ENCODE data around the gene MEIOB. TPM values are rescaled to one million over a fixed set of nuclear protein-coding genes. Genes with fewer than 3 reads are reported as not detected.

The MEIOB gene
- total RNA-seq, 1 donor: not detected

DNA sequence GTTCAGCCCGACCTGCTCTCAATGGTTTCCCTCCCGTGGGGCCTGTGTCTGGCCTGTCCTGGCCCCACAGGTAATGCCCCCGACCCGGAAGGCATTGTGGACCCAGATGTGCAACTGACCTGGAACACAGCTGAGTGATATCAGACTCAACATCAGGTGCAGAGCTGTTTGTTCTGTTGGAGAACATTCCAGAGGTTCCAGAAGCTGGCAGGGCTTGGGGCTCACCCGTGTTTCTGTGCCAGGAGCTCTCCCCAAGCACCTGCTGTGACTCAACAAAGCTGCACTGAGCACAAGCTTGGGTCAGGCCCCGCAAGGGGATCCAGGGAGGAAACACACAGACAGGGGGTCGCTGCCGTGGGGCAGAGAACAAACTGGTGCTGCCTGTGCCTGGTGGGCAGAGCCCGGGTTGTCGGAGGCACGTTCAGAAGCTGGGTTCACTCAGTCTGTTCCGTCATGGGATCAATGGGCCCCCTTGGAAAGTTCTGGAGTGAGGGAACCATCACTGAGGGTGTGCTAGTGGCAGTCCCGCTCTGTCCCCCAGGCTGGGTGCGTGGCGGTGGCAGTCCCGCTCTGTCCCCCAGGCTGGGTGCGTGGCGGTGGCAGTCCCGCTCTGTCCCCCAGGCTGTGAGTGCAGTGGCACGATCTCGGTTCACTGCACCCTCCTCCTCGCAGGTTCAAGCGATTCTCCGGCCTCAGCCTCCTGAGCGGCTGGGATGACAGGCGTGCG lies 24.1 kb upstream of the MEIOB start:
- peaks cover 9% of the 10 kb centered on the region for H3K27me3 ChIP-seq (ENCODE audit: insufficient read depth, low read length)
- H3K27ac ChIP-seq (ENCODE audit: low read depth, low read length): no peak overlapping the region
- H2AFZ ChIP-seq (ENCODE audit: low read length): no peak overlapping the region
- H3K4me3 ChIP-seq (ENCODE audit: insufficient read depth, low read length): no peak overlapping the region
- no peaks in the 10 kb centered on the region for H3K4me1 ChIP-seq (ENCODE audit: insufficient read depth, low read length)
- TF ChIP-seq CTCF (IDR thresholded peaks at IDR 0.05; ENCODE audit: extremely low read depth, low read depth, low read length): no peak
- H4K20me1 ChIP-seq (ENCODE audit: insufficient read depth, low read length): no peaks in the 10 kb centered on the region
- no peak overlapping the region for H3K4me2 ChIP-seq (ENCODE audit: insufficient read depth, low read length)
- H3K9me3 ChIP-seq (ENCODE audit: low read depth, low read length): no peaks in the 10 kb centered on the region
- DNase-seq (ENCODE audit: insufficient read length, low spot score, missing footprints): peak; percentile 27
- H3K36me3 ChIP-seq (ENCODE audit: insufficient read depth, low read length): no peaks in the 10 kb centered on the region
- H3K79me2 ChIP-seq (ENCODE audit: insufficient read depth, low read length): no peaks in the 10 kb centered on the region

DNA sequence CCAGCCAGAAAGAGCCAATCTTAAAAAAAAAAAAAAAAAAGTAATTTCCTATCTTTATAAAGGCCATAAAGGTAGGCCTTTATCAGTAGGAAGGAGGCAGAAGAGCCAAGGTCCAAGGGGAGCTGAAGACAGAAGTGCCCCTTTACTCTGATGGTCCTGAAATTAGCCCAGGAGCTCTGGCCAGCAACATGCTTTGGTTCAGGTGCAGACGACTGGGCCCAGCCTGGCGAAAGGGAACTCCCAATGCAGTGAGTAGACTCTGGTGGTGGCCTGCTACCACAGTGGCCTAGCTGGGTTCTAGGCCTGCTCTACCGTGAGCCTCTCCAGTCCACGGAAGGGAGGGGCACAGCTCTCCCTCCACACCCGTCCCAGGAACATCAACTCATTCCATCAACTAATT lies 23.1 kb upstream of the MEIOB start:
- Histone ChIP-seq H3K27ac (ENCODE audit: low read depth, low read length) (no peak overlapping the region), H3K4me3 (ENCODE audit: insufficient read depth, low read length) (no peak overlapping the region), H3K9me3 (ENCODE audit: low read depth, low read length) (no peaks in the 10 kb centered on the region), H3K36me3 (ENCODE audit: insufficient read depth, low read length) (no peaks in the 10 kb centered on the region), H4K20me1 (ENCODE audit: insufficient read depth, low read length) (no peaks in the 10 kb centered on the region), H2AFZ (ENCODE audit: low read length) (no peak overlapping the region), H3K4me1 (ENCODE audit: insufficient read depth, low read length) (no peaks in the 10 kb centered on the region), H3K4me2 (ENCODE audit: insufficient read depth, low read length) (no peak overlapping the region), H3K79me2 (ENCODE audit: insufficient read depth, low read length) (no peaks in the 10 kb centered on the region), H3K27me3 (ENCODE audit: insufficient read depth, low read length) (peaks cover 9% of the 10 kb centered on the region)
- no peak for TF ChIP-seq CTCF (IDR thresholded peaks at IDR 0.05; ENCODE audit: extremely low read depth, low read depth, low read length)
- DNase-seq (ENCODE audit: insufficient read length, low spot score, missing footprints): peak; percentile 79

- peaks cover 13% of the 10 kb centered on the region for H3K27me3 ChIP-seq (ENCODE audit: insufficient read depth, low read length)
- H2AFZ ChIP-seq (ENCODE audit: low read length): no peak overlapping the region
- H3K9me3 ChIP-seq (ENCODE audit: low read depth, low read length): no peaks in the 10 kb centered on the region
- no peak overlapping the region for H3K4me3 ChIP-seq (ENCODE audit: insufficient read depth, low read length)
- no peak overlapping the region for H3K27ac ChIP-seq (ENCODE audit: low read depth, low read length)
- DNase-seq (ENCODE audit: insufficient read length, low spot score, missing footprints): no peak
- no peaks in the 10 kb centered on the region for H4K20me1 ChIP-seq (ENCODE audit: insufficient read depth, low read length)
- H3K4me2 ChIP-seq (ENCODE audit: insufficient read depth, low read length): no peak overlapping the region
- H3K79me2 ChIP-seq (ENCODE audit: insufficient read depth, low read length): no peaks in the 10 kb centered on the region
- H3K4me1 ChIP-seq (ENCODE audit: insufficient read depth, low read length): no peaks in the 10 kb centered on the region
- TF ChIP-seq CTCF (IDR thresholded peaks at IDR 0.05; ENCODE audit: extremely low read depth, low read depth, low read length): no peak
- no peaks in the 10 kb centered on the region for H3K36me3 ChIP-seq (ENCODE audit: insufficient read depth, low read length)
Measured at GRCh38 chr16:1890708-1891050, 18.7 kb upstream of the MEIOB start.

DNA sequence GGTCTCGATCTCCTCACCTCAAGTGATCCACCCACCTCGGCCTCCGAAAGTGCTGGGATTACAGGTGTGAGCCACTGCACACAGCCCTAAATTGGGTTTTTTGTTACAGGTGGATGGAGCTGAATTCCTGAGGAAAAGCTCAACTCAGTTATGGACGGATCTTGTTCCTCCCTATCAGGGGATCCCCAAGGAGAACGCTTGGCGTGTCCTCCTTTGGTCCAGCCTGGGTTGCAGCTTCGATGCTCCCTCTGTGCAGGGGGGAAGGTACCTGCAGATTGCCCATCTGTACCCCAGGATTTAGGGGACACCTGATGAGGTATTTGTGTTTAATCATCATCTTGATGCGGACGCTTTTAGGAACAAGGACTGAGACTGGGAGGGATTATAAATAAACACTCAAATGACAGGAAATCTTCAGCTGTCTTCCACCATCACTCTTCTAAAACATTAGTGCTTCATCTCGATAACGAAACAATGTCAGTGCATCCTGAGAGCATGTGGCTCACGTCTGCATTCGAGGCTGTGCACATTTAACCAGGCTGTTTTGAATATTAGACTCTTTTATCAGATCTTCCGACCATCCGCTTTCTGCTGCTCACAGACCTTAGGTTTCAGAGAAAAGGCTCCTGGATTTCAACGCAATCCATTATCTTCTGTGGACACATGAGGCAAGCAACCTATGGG lies 18.2 kb upstream of the MEIOB start:
- Histone ChIP-seq H3K4me2 (ENCODE audit: insufficient read depth, low read length) (no peak overlapping the region), H3K4me1 (ENCODE audit: insufficient read depth, low read length) (no peaks in the 10 kb centered on the region), H3K4me3 (ENCODE audit: insufficient read depth, low read length) (no peak overlapping the region), H2AFZ (ENCODE audit: low read length) (no peak overlapping the region), H3K36me3 (ENCODE audit: insufficient read depth, low read length) (no peaks in the 10 kb centered on the region), H3K79me2 (ENCODE audit: insufficient read depth, low read length) (no peaks in the 10 kb centered on the region), H3K9me3 (ENCODE audit: low read depth, low read length) (no peaks in the 10 kb centered on the region), H3K27ac (ENCODE audit: low read depth, low read length) (no peak overlapping the region), H4K20me1 (ENCODE audit: insufficient read depth, low read length) (no peaks in the 10 kb centered on the region), H3K27me3 (ENCODE audit: insufficient read depth, low read length) (peaks cover 13% of the 10 kb centered on the region)
- no peak for TF ChIP-seq CTCF (IDR thresholded peaks at IDR 0.05; ENCODE audit: extremely low read depth, low read depth, low read length)
- no peak for DNase-seq (ENCODE audit: insufficient read length, low spot score, missing footprints)
